Natural killer cell treated with Interleukin-12 subunit alpha and Interleukin-12 subunit beta and Interleukin-15 and Interleukin-18, amount 100 ng/mL, for 72 hours (primary cell): Measurements from ENCODE around the gene SAT1. TPM values are rescaled to one million over a fixed set of nuclear protein-coding genes. Genes with fewer than 3 reads are reported as not detected.
A peak's percentile ranks its signal among the peaks of the same experiment; 100 is the strongest.
"Not testable (repeated sequence)": the region's sequence is repeated elsewhere in the genome, so short reads cannot be mapped to it uniquely, and the experiment has no call there.

Source experiments
- ATAC-seq, 2 donors: fragments of 150-1000 bp; cut with Tn5 transposase in 1 of 2; sonication (Bioruptor Pico), chemical (Tn5 transposase) in 1 of 2; 2 replicates each; pipeline ENCODE4 v1.10.0; 2021
- DNase-seq: peaks from one replicate; pipeline ENCODE4 v3.0.0; 2022; ENCODE audit warnings: low spot score
- H3K27ac Mint-ChIP-seq, 2 donors: 1 replicate in 1 of 2; 2 replicates in 1 of 2; pipeline ENCODE4 v1.8.0; 2022; ENCODE audit warnings: mixed read lengths in 2 of 2, mild to moderate bottlenecking in 1 of 2, moderate library complexity in 1 of 2
- H3K27me3 Mint-ChIP-seq, 2 donors: 1 replicate in 1 of 2; 2 replicates in 1 of 2; pipeline ENCODE4 v1.8.0; 2022; ENCODE audit warnings: mixed read lengths in 2 of 2
- H3K36me3 Mint-ChIP-seq: one replicate; pipeline ENCODE4 v1.8.0; 2022; ENCODE audit warnings: mixed read lengths
- H3K4me1 Mint-ChIP-seq, 2 donors: 1 replicate in 1 of 2; 2 replicates in 1 of 2; pipeline ENCODE4 v1.8.0; 2022; ENCODE audit warnings: low read depth in 2 of 2, mixed read lengths in 2 of 2, mild to moderate bottlenecking in 1 of 2
- H3K4me3 Mint-ChIP-seq: one replicate; pipeline ENCODE4 v1.8.0; 2022; ENCODE audit warnings: mixed read lengths
- H3K9me3 Mint-ChIP-seq: 2 replicates; pipeline ENCODE4 v1.8.0; 2022; ENCODE audit warnings: mixed read lengths
- total RNA-seq, 2 donors: library from RNA; stranded (reverse); gene quantifications; one replicate each; pipeline ENCODE4 v1.2.3, GENCODE V29; 2022

SAT1 gene
- total RNA-seq: 100 to 1,000 TPM; 122 to 135 TPM

- Mint-ChIP-seq H3K27me3 (no peaks in the 10 kb centered on the region), H3K9me3 (no peaks in the 10 kb centered on the region), H3K4me3 (peak within 1 kb of the TSS; percentile 96), H3K27ac (peak within 1 kb of the TSS; percentile 96 to 97), H3K4me1 (peaks cover 22 to 31% of the 10 kb centered on the region in 2 donors), H3K36me3 (peaks cover 24% of the 10 kb centered on the region)
- DNase-seq (peak; percentile 95), ATAC-seq (peak; percentile 90)
Measured at GRCh38 chrX:23782863-23783588, at the start of gene SAT1. TSS of gene SAT1 (plus strand) at chrX:23783173. CDS start at chrX:23783352, 179 bp downstream.

DNA sequence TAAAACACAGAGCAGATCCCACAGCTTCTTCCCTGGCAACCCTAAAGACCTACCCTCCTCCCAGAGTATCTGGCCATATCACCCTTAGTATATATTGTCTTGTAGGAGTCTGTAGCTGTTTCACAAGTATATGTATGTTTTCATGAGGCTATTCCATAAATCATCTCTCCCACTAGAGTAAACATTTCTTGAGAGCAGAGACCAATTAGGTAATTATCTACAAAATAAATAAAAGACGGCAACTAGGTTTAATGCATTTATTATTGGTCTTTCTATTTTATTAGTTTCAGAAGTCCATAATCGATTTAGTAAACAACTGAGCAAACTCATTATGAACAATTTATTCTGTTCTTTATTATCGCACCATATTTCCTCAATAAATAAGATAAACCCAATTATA is 46.9 kb upstream of the SAT1 start:
- ATAC-seq (no peak), DNase-seq (no peak)
- peaks cover 10 to 29% of the 10 kb centered on the region in 2 donors for H3K4me1 Mint-ChIP-seq
- H3K4me3 Mint-ChIP-seq: no peak overlapping the region
- H3K27me3 Mint-ChIP-seq: peaks cover 0 to 9% of the 10 kb centered on the region in 2 donors
- H3K36me3 Mint-ChIP-seq: peaks cover 6% of the 10 kb centered on the region
- H3K27ac Mint-ChIP-seq: no peak overlapping the region
- no peaks in the 10 kb centered on the region for H3K9me3 Mint-ChIP-seq

- DNase-seq: no peak
- ATAC-seq: no peak
- Mint-ChIP-seq H3K36me3 (peaks cover 6% of the 10 kb centered on the region), H3K27ac (no peak overlapping the region), H3K4me3 (no peak overlapping the region), H3K9me3 (no peaks in the 10 kb centered on the region), H3K27me3 (peaks cover 0 to 6% of the 10 kb centered on the region in 2 donors), H3K4me1 (peaks cover 15 to 27% of the 10 kb centered on the region in 2 donors)
Measured at GRCh38 chrX:23737413-23737812, 45.6 kb upstream of the SAT1 start.

DNA sequence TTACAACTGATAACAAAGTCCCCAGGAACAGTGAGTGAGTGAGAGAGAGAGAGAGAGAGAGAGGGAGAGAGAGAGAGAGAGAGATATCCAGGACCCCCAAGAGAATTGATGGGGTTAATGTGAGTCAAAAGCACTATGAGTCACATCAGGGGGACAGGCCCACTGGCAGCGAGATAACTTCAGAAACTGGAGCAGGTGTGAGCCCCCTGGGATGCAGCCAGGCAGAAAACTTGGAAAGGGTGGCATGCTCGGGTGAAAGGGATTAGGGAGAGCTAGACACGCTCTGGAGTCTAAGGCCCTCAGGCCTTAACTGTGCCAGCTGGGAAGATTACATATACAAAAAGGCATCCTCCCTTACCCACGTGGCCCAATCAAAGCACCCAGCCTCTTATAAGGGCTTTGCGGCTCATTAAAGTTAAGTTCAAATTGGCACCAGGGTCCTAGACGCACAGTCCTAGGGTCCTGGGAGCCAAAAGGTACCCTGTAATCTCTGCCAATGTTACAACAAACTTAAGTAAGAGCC is 40.7 kb upstream of the SAT1 start:
- Mint-ChIP-seq H3K36me3 (no peaks in the 10 kb centered on the region), H3K27me3 (peaks cover 0 to 2% of the 10 kb centered on the region in 2 donors), H3K9me3 (no peaks in the 10 kb centered on the region), H3K4me1 (peaks cover 12 to 13% of the 10 kb centered on the region in 2 donors), H3K27ac (peak overlapping the region; percentile 72 to 74), H3K4me3 (peak overlapping the region; percentile 86)
- DNase-seq (no peak), ATAC-seq (no peak)

- Mint-ChIP-seq H3K9me3 (no peaks in the 10 kb centered on the region), H3K27ac (peak within 1 kb of the TSS; percentile 72 to 74), H3K4me1 (peaks cover 12 to 13% of the 10 kb centered on the region in 2 donors), H3K36me3 (no peaks in the 10 kb centered on the region), H3K27me3 (peaks cover 0 to 2% of the 10 kb centered on the region in 2 donors), H3K4me3 (peak within 1 kb of the TSS; percentile 86)
- peak; percentile 99 for ATAC-seq
- peak; percentile 88 for DNase-seq
Measured at GRCh38 chrX:23742697-23743622, 40.0 kb upstream of the SAT1 start, which contains the start of gene ACOT9. TSS of gene ACOT9 (minus strand) at chrX:23743276. CDS start at chrX:23743144, 132 bp downstream.

DNA sequence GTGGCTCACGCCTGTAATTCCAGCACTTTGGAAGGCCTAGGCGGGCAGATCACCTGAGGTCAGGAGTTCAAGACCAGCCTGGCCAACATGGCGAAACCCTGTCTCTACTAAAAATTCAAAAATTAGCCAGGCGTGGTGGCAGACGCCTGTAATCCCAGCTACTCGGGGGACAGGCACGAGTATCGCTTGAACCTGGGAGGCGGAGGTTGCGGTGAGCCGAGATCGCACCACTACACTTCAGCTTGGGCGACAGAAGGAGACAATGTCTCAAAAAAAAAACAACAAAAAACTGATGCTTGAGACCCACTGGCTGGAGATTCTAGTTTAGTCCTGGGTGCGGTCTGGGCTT is 39.4 kb upstream of the SAT1 start:
- Mint-ChIP-seq H3K4me3 (peak overlapping the region; percentile 86), H3K4me1 (peaks cover 12 to 13% of the 10 kb centered on the region in 2 donors)
- H3K27me3 Mint-ChIP-seq: not testable (repeated sequence)

GRCh38 chrX:23745786-23746185 is 37.2 kb upstream of the SAT1 start:
- no peak for ATAC-seq

More for the DNA sequence above, 39.4 kb upstream of the SAT1 start:
- DNase-seq, H3K9me3 Mint-ChIP-seq, ATAC-seq, H3K36me3 Mint-ChIP-seq: not testable (repeated sequence)
- peak overlapping the region; percentile 72 to 74 for H3K27ac Mint-ChIP-seq

DNA sequence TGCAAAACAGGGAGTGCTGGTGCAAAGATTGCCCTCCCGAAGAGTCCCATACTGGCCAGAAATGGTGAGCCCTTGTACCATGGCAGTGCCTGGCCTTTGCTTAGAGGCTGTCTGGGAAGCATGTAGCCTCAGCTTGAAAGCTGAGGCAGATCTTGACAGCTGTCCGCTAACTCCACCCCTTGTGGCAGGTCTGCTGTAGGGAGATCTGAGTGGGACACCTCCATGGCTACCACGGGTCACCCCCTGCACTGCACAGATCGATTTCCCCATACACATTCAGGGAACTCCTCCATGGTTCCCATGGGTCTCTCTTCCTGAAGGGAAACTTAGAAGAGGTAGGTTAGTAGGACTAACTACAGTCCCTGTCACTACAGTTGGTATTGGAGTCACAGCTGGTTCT is 33.8 kb upstream of the SAT1 start:
- no peaks in the 10 kb centered on the region for H3K9me3 Mint-ChIP-seq
- H3K27ac Mint-ChIP-seq: no peak overlapping the region
- H3K4me3 Mint-ChIP-seq: no peak overlapping the region
- ATAC-seq (peak in 1 of 2 donors; percentile 53), DNase-seq (no peak)
- H3K27me3 Mint-ChIP-seq: no peaks in the 10 kb centered on the region
- H3K36me3 Mint-ChIP-seq: no peaks in the 10 kb centered on the region
- peaks cover 0 to 4% of the 10 kb centered on the region in 2 donors for H3K4me1 Mint-ChIP-seq

More at GRCh38 chrX:23745786-23746185, 37.2 kb upstream of the SAT1 start:
- Mint-ChIP-seq H3K9me3 (no peaks in the 10 kb centered on the region), H3K4me1 (peaks cover 8 to 9% of the 10 kb centered on the region in 2 donors), H3K36me3 (no peaks in the 10 kb centered on the region), H3K27me3 (no peaks in the 10 kb centered on the region), H3K27ac (no peak overlapping the region), H3K4me3 (no peak overlapping the region)
- DNase-seq: no peak

- Mint-ChIP-seq H3K9me3 (no peaks in the 10 kb centered on the region), H3K4me3 (no peak overlapping the region), H3K27me3 (no peaks in the 10 kb centered on the region), H3K27ac (no peak overlapping the region), H3K4me1 (peaks cover 0 to 4% of the 10 kb centered on the region in 2 donors), H3K36me3 (no peaks in the 10 kb centered on the region)
- DNase-seq: no peak
- ATAC-seq: no peak
Measured at GRCh38 chrX:23749576-23749975, 33.4 kb upstream of the SAT1 start.

DNA sequence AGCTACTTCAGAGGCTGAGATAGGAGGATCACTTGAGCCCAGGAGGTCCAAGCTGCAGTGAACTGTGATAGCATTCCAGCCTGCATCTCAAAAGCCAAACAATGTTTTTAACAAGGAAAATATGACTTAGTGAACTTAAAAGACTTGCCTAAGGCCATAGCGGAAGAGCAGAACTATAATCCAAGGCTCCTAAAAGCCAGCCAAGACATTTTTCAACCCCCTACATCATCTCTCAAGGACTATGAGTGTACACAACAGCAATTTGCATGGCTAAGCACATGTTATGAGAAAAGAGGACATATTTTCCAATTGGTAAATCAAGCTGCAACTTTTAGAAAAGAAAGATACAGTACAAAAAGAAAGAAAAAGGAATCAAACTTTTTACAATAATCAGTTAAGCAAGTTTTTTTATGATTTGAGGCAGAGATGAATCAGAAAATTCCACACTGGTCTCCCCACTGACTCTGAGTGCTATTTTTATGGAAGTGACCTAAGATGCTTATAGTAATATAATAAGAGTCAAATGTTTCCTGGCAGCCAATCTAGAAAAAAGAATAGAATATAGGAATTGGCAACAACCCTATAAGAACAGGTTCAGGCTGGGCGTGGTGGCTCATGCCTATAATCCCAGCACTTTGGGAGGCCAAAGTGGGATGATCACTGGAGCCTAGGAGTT is 30.1 kb upstream of the SAT1 start:
- Mint-ChIP-seq H3K36me3 (no peaks in the 10 kb centered on the region), H3K27ac (no peak overlapping the region), H3K27me3 (no peaks in the 10 kb centered on the region), H3K9me3 (no peaks in the 10 kb centered on the region), H3K4me1 (peaks cover 0 to 3% of the 10 kb centered on the region in 2 donors), H3K4me3 (no peak overlapping the region)
- no peak for ATAC-seq
- DNase-seq: no peak

DNA sequence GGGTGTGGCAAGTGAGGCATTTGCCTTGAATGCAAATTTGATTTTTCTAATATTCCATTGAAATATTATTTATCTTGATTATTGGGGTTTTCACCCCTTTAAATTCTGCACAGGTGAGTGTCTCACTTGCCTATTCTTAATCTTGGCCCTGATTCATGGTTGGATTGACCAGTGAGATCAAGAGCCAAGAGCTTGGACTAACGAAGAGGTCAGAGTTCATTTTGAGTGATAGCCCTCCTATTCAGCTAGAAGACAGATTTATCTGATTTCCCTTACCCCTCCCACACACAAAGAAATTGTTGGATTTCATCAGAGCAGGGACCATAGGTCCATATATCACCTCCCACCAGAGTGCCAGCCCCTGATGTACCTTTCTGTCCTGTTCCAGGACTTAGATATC is 28.3 kb upstream of the SAT1 start:
- H3K36me3 Mint-ChIP-seq: no peaks in the 10 kb centered on the region
- peaks cover 0 to 3% of the 10 kb centered on the region in 2 donors for H3K4me1 Mint-ChIP-seq
- no peaks in the 10 kb centered on the region for H3K9me3 Mint-ChIP-seq
- H3K27me3 Mint-ChIP-seq: no peaks in the 10 kb centered on the region
- DNase-seq: no peak
- ATAC-seq: no peak
- no peak overlapping the region for H3K27ac Mint-ChIP-seq
- H3K4me3 Mint-ChIP-seq: no peak overlapping the region

DNA sequence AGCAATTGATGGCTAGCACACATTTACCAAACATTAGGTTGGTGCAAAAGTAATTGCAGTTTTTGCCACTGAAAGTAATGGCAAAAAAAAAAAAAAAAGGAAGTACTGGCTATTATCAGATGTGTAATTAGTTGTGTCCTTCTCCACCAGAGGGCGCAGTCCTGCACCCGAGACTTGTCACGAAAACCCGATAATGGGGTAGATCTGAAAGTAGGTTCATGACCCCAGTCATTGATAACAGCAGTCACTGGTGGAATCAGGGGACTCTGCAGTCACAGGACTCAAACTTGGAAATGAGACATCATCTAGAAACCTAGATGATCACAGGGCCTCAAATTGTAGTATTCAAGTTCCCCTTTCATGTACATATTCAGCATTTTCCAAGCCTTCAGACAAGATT is 26.8 kb upstream of the SAT1 start:
- ATAC-seq (peak; percentile 56 to 61), DNase-seq (peak; percentile 74)
- Mint-ChIP-seq H3K4me1 (peaks cover 0 to 3% of the 10 kb centered on the region in 2 donors), H3K27ac (no peak overlapping the region), H3K4me3 (no peak overlapping the region), H3K9me3 (no peaks in the 10 kb centered on the region), H3K27me3 (no peaks in the 10 kb centered on the region), H3K36me3 (no peaks in the 10 kb centered on the region)

- Mint-ChIP-seq H3K4me1 (peaks cover 0 to 7% of the 10 kb centered on the region in 2 donors), H3K27me3 (no peaks in the 10 kb centered on the region), H3K27ac (no peak overlapping the region), H3K36me3 (no peaks in the 10 kb centered on the region), H3K4me3 (no peak overlapping the region), H3K9me3 (no peaks in the 10 kb centered on the region)
- DNase-seq: no peak
- no peak for ATAC-seq
Measured at GRCh38 chrX:23759821-23760220, 23.2 kb upstream of the SAT1 start.
